Measurements from ENCODE around the gene CDH13. TPM values are rescaled to one million over a fixed set of nuclear protein-coding genes. Genes with fewer than 3 reads are reported as not detected.

CDH13 gene
- total and polyA plus RNA-seq, 9 of the 15 experiments (the other 6 are each of a cell fraction or from before 2014, with no cell fraction given): 0.03 TPM; not detected in 8

GRCh38 chr16:83701494-83701893 lies 1074.7 kb downstream of the CDH13 start (continued):
- TF ChIP-seq RCOR1 (IDR thresholded peaks at IDR 0.05; ENCODE audit: borderline replicate concordance in 1 of 2, low read depth in 2 of 2, low read length in 2 of 2) (peak in 1 of 2 experiments; percentile 60; a peak in 1 of 4 replicates), ZNF280B (CRISPR knock-in tag; IDR thresholded peaks at IDR 0.05) (no peak), SLC30A9 (CRISPR knock-in tag; IDR thresholded peaks at IDR 0.05) (no peak), GATAD2B (IDR thresholded peaks at IDR 0.05; ENCODE audit: borderline replicate concordance) (no peak), KDM4B (IDR thresholded peaks at IDR 0.05; ENCODE audit: borderline replicate concordance in 2 of 2, low read depth in 1 of 2) (no peak), HDGF (IDR thresholded peaks at IDR 0.05) (no peak), ZNF511 (CRISPR knock-in tag; IDR thresholded peaks at IDR 0.05) (0 out of 2 replicates have a peak, but pooled peaks have one; percentile 46), ZNF780A (CRISPR knock-in tag; IDR thresholded peaks at IDR 0.05) (no peak), PRMT5 (CRISPR knock-in tag; IDR thresholded peaks at IDR 0.05) (0 out of 2 replicates have a peak, but pooled peaks have one; percentile 69), FOXK1 (CRISPR knock-in tag; IDR thresholded peaks at IDR 0.05; ENCODE audit: borderline replicate concordance) (no peak), ZNF175 (CRISPR knock-in tag; IDR thresholded peaks at IDR 0.05; ENCODE audit: low read depth) (no peak), PHF8 (IDR thresholded peaks at IDR 0.05; ENCODE audit: borderline replicate concordance, low read length) (no peak), ZNF766 (CRISPR knock-in tag; conservative IDR thresholded peaks at IDR 0.05) (0 out of 2 replicates have a peak, but pooled peaks have one; percentile 47)
- TF ChIP-seq, protein P1, sequence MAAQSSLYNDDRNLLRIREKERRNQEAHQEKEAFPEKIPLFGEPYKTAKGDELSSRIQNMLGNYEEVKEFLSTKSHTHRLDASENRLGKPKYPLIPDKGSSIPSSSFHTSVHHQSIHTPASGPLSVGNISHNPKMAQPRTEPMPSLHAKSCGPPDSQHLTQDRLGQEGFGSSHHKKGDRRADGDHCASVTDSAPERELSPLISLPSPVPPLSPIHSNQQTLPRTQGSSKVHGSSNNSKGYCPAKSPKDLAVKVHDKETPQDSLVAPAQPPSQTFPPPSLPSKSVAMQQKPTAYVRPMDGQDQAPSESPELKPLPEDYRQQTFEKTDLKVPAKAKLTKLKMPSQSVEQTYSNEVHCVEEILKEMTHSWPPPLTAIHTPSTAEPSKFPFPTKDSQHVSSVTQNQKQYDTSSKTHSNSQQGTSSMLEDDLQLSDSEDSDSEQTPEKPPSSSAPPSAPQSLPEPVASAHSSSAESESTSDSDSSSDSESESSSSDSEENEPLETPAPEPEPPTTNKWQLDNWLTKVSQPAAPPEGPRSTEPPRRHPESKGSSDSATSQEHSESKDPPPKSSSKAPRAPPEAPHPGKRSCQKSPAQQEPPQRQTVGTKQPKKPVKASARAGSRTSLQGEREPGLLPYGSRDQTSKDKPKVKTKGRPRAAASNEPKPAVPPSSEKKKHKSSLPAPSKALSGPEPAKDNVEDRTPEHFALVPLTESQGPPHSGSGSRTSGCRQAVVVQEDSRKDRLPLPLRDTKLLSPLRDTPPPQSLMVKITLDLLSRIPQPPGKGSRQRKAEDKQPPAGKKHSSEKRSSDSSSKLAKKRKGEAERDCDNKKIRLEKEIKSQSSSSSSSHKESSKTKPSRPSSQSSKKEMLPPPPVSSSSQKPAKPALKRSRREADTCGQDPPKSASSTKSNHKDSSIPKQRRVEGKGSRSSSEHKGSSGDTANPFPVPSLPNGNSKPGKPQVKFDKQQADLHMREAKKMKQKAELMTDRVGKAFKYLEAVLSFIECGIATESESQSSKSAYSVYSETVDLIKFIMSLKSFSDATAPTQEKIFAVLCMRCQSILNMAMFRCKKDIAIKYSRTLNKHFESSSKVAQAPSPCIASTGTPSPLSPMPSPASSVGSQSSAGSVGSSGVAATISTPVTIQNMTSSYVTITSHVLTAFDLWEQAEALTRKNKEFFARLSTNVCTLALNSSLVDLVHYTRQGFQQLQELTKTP (IDR thresholded peaks at IDR 0.05; ENCODE audit: low read depth in 1 of 2, partially characterized antibody in 2 of 2): peak in 1 of 2 experiments; percentile 62

All from K562 (cell line).